Nephron (organoid): ENCODE results near the gene ICE1.
"Not testable (repeated sequence)": the region's sequence is repeated elsewhere in the genome, so short reads cannot be mapped to it uniquely, and the experiment has no call there.

Experiments
- H3K27ac Mint-ChIP-seq, 3 experiments: 2 replicates each; pipeline ENCODE4 v1.8.0; 2020; ENCODE audit warnings: mixed read lengths in 3 of 3, mild to moderate bottlenecking in 2 of 3, moderate library complexity in 1 of 3
- H3K27me3 Mint-ChIP-seq: 2 replicates; pipeline ENCODE4 v1.8.0; 2021; ENCODE audit warnings: low read depth, mild to moderate bottlenecking, moderate library complexity, mixed read lengths
- H3K36me3 Mint-ChIP-seq: 2 replicates; pipeline ENCODE4 v1.8.0; 2020; ENCODE audit warnings: low read depth, mixed read lengths
- H3K4me1 Mint-ChIP-seq: 2 replicates; pipeline ENCODE4 v1.8.0; 2020; ENCODE audit warnings: mixed read lengths
- H3K4me3 Mint-ChIP-seq, 3 experiments: 2 replicates each; pipeline ENCODE4 v1.8.0; 2020; ENCODE audit warnings: mild to moderate bottlenecking in 3 of 3, mixed read lengths in 3 of 3, moderate library complexity in 2 of 3
- H3K9me3 Mint-ChIP-seq: 2 replicates; pipeline ENCODE4 v1.8.0; 2020; ENCODE audit warnings: mixed read lengths
- TF ChIP-seq, protein P1 (sequence below), 3 experiments: fragments of 200-600 bp; sonication (generic); IDR thresholded peaks; one replicate each; pipeline ENCODE4 v1.5.0; 2021; ENCODE audit warnings: antibody characterized with exemption in 3 of 3; ENCODE audit not compliant: unreplicated experiment in 3 of 3

Gene ICE1

DNA sequence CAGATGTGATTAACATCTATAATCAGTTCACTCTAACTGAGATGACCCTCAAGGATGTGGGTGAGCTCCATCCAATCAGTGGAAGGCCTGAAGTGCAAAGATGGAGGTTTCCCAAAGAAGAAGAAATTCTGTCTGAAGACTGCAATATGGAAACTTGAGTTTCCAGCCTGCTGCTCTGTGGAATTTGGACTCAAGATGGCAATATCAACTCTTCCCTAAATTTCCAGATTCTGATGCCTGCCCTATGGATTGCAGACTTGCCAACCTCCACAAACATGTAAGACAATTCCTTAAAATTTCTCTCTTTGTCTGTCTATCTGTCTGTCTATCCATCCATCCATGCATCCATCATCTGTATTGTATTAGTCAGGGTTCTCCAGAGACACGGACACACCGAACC is 85.9 kb downstream of the ICE1 start:
- H3K27ac Mint-ChIP-seq, result no peak overlapping the region
- peaks cover 13% of the 10 kb centered on the region for H3K9me3 Mint-ChIP-seq
- no peaks in the 10 kb centered on the region for H3K27me3 Mint-ChIP-seq
- no peak overlapping the region for H3K4me3 Mint-ChIP-seq
- no peaks in the 10 kb centered on the region for H3K36me3 Mint-ChIP-seq
- no peaks in the 10 kb centered on the region for H3K4me1 Mint-ChIP-seq
- TF ChIP-seq, protein P1, sequence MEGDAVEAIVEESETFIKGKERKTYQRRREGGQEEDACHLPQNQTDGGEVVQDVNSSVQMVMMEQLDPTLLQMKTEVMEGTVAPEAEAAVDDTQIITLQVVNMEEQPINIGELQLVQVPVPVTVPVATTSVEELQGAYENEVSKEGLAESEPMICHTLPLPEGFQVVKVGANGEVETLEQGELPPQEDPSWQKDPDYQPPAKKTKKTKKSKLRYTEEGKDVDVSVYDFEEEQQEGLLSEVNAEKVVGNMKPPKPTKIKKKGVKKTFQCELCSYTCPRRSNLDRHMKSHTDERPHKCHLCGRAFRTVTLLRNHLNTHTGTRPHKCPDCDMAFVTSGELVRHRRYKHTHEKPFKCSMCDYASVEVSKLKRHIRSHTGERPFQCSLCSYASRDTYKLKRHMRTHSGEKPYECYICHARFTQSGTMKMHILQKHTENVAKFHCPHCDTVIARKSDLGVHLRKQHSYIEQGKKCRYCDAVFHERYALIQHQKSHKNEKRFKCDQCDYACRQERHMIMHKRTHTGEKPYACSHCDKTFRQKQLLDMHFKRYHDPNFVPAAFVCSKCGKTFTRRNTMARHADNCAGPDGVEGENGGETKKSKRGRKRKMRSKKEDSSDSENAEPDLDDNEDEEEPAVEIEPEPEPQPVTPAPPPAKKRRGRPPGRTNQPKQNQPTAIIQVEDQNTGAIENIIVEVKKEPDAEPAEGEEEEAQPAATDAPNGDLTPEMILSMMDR (IDR thresholded peaks at IDR 0.05; ENCODE audit: unreplicated experiment in 3 of 3), result no peak

DNA sequence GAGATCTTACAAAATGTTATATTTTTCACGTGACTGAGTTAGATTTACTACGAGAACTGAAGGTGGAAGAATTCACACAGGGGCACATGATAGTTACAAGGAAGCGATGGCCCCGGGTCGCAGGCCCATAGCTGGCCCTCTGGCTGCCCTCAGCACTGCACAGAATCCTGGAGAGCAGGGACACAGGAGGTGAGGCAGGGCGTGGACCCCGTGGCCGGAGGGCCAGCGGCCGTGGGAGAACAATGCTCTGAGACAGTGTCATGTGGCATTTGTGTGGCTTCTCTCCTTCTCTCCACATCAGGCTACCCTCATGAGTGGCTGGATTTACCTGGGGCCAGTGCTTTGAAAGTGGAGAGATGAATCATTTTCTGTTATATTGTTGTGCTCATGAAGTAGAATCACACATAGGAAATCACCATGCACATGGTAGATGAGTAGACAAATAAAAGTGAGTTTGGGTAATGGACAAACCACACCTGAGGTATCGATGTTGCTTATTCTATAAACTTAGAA is 89.5 kb downstream of the ICE1 start:
- H3K4me3 Mint-ChIP-seq, result no peak overlapping the region
- no peaks in the 10 kb centered on the region for H3K4me1 Mint-ChIP-seq
- no peak overlapping the region for H3K27ac Mint-ChIP-seq
- TF ChIP-seq, protein P1 (IDR thresholded peaks at IDR 0.05; ENCODE audit: unreplicated experiment in 3 of 3), result no peak
- H3K36me3 Mint-ChIP-seq, result no peaks in the 10 kb centered on the region
- peaks cover 4% of the 10 kb centered on the region for H3K9me3 Mint-ChIP-seq
- H3K27me3 Mint-ChIP-seq, result peaks cover 7% of the 10 kb centered on the region

DNA sequence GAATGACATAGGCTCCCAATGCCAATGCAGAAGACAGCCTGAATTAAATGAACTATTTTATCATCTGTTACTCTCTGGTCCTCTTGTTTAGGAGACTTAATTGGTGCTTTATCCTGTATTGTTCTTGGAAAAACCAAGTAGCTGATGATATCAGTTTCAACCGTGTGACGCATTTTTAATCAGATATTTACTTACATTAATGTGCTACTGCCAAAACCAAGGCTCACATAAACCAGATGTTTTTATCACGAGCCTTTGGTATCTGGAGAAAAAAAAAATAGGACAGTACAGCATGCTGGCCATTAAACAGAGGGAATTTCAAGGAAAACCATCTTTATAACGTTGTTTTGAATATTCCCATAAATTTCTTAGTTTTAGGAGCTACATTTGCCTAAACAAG is 90.1 kb downstream of the ICE1 start:
- H3K4me1 Mint-ChIP-seq, result no peaks in the 10 kb centered on the region
- TF ChIP-seq, protein P1 (IDR thresholded peaks at IDR 0.05; ENCODE audit: unreplicated experiment in 3 of 3), result no peak
- no peak overlapping the region for H3K4me3 Mint-ChIP-seq
- H3K9me3 Mint-ChIP-seq, result peaks cover 4% of the 10 kb centered on the region
- H3K27ac Mint-ChIP-seq, result no peak overlapping the region
- no peaks in the 10 kb centered on the region for H3K36me3 Mint-ChIP-seq
- H3K27me3 Mint-ChIP-seq, result peaks cover 7% of the 10 kb centered on the region

- not testable (repeated sequence) for H3K27ac Mint-ChIP-seq, H3K4me1 Mint-ChIP-seq
Observed at GRCh38 chr5:5520622-5521021, 98.1 kb downstream of the ICE1 start.

DNA sequence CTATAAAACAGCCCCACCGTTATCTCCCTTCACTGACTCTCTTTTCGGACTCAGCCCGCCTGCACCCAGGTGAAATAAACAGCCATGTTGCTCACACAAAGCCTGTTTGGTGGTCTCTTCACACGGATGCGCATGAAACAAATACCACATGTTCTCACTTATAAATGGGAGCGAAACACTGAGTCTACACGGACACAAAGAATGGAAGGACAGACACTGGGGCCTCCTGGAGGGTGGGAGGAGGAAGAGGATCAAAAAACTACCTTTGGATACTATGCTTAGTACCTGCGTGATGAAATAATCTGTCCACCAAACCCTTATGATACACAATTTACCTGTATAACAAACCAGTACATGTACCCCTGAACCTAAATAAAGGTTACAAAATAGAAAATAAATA is 98.6 kb downstream of the ICE1 start:
- H3K36me3 Mint-ChIP-seq, result no peaks in the 10 kb centered on the region
- H3K27me3 Mint-ChIP-seq, result peaks cover 10% of the 10 kb centered on the region
- H3K4me1 Mint-ChIP-seq, result no peaks in the 10 kb centered on the region
- H3K9me3 Mint-ChIP-seq, result peaks cover 4% of the 10 kb centered on the region
- H3K4me3 Mint-ChIP-seq, result no peak overlapping the region
- no peak overlapping the region for H3K27ac Mint-ChIP-seq
- TF ChIP-seq, protein P1 (IDR thresholded peaks at IDR 0.05; ENCODE audit: unreplicated experiment in 3 of 3), result no peak

More at GRCh38 chr5:5520622-5521021, 98.1 kb downstream of the ICE1 start:
- H3K4me3 Mint-ChIP-seq, H3K36me3 Mint-ChIP-seq, H3K9me3 Mint-ChIP-seq: not testable (repeated sequence)
- peaks cover 11% of the 10 kb centered on the region for H3K27me3 Mint-ChIP-seq

GRCh38 chr5:5521478-5521877 is 99.0 kb downstream of the ICE1 start:
- H3K36me3 Mint-ChIP-seq, result no peaks in the 10 kb centered on the region
- peaks cover 5% of the 10 kb centered on the region for H3K27me3 Mint-ChIP-seq
- no peaks in the 10 kb centered on the region for H3K4me1 Mint-ChIP-seq
- no peak overlapping the region for H3K4me3 Mint-ChIP-seq
- TF ChIP-seq, protein P1 (IDR thresholded peaks at IDR 0.05; ENCODE audit: unreplicated experiment in 3 of 3), result no peak
- no peak overlapping the region for H3K27ac Mint-ChIP-seq
- H3K9me3 Mint-ChIP-seq, result peaks cover 4% of the 10 kb centered on the region
